Activated naive CD4-positive, alpha-beta T cell (primary cell): ENCODE measurements around the gene BIN2.
"Not testable (repeated sequence)": the region's sequence is repeated elsewhere in the genome, so short reads cannot be mapped to it uniquely, and the experiment has no call there.

ENCODE experiments used
- DNase-seq, 4 experiments: peaks; one replicate each; lab custom pipeline; 2025; lab: John Stamatoyannopoulos, UW

Gene BIN2

DNA sequence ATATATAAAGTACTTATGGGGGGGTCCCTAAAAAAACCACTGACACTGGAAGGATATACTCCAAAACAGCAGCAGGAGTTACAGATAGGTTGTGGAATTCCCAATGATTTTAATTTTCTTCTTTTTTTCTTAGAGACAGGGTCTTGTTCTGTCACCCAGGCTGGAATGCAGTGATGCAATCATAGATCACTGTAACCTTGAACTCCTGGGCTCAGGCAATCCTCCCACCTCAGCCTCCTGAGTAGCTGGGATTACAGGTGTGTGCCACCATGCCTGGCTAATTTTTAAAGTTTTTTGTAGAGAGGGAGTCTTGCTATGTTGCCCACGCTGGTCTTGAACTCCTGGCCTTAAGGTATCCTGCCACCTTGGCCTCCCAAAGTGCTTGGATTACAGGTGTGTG, 64.4 kb downstream of the BIN2 start:
- DNase-seq = not testable (repeated sequence)

DNA sequence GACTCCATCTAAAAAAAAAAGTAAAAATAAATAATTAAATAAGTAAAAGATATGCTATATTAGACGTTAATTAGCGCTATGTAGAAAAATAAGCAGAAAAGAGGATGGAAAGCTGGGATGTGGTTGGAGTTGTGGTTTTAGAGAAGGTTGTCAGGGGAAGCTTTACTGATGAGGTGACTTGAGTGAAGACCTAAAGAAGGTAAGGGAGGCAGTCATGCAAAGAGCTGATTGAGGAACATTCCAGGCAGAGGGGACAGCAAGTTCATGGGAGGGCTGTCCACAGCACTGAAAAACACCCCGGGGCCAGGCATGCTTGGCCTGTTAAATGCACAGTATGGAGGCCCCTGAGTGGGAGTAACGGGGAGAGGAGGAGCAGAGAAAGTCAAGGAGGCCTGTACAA, 69.4 kb downstream of the BIN2 start:
- DNase-seq = no peak

DNA sequence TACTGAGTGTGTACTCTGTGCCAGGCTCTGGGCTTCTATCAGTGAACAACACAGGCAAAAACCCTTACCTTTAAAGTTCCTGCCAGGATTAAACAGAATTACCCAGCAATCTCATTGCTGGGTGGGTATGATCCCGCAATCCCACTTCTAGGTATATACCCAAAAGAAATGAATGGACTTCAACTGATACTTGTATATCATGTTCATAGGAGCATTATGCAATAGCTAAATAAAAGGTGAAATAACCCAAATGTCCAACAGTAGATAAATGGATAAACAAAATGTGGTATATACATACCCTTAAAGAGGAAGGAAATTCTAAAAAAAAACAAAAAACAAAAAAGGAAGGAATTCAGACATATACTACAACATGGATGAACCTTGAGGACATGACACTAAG, 70.7 kb downstream of the BIN2 start:
- no peak for DNase-seq

DNA sequence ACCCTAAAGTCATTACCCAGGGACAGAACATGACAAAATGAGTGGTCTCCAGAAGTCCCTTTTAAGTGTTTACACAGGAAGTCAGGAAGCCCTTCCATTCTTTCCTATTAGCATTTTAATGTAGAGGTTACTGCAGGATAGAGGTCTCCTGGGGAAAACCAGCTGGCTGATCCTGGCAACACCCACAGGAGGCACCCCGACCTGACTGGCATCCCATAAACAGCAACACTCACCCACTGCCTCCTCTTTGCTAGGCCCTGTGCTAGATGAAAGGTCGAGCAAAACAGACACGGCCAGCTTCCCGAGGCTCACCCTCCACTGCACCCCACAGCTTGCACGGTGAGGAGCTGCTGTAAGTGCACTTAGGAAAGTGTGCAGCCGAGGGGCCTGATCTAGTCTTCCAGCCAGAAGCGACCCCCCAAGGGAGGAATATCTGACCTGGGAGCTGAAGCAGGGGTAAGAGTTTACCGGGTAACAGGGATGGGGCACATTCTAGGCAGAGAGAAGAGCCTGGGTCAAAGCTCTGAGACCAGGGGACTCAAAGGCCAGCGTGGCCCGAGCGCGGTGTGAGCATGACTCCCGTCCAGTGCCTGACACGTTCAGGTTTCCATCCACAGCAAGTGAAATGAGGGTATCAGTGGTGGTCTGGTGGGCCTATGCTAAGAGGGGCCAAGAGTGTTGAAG, 76.3 kb downstream of the BIN2 start:
- DNase-seq = no peak

DNA sequence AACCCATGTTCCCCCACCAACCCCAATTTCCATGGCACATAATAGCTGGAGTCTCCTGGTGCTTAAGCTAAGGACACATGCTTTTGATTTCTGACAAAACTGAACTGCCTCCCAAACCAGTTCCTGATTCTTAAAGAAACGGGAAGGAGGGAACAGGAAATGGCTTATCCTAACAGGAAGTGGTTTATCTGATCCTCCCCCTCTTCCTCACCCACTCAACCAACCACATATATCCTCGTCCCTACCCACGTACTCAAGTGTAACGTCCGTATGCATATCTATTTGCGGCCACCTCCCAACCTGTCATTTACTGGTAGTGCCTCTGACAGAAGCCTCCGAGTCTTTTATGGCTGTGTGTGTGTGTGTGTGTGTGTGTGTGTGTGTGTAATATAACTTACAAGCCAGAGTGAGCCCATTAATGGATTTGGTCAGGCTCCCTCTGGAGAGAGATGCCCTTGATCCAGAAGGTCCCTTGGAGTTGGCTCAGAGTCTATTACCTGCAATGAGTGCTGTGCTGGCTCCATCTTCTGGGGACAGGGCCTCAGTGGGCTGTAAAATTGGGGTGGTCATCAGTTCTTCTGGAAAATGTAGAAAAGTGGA, 77.6 kb downstream of the BIN2 start:
- no peak for DNase-seq

DNA sequence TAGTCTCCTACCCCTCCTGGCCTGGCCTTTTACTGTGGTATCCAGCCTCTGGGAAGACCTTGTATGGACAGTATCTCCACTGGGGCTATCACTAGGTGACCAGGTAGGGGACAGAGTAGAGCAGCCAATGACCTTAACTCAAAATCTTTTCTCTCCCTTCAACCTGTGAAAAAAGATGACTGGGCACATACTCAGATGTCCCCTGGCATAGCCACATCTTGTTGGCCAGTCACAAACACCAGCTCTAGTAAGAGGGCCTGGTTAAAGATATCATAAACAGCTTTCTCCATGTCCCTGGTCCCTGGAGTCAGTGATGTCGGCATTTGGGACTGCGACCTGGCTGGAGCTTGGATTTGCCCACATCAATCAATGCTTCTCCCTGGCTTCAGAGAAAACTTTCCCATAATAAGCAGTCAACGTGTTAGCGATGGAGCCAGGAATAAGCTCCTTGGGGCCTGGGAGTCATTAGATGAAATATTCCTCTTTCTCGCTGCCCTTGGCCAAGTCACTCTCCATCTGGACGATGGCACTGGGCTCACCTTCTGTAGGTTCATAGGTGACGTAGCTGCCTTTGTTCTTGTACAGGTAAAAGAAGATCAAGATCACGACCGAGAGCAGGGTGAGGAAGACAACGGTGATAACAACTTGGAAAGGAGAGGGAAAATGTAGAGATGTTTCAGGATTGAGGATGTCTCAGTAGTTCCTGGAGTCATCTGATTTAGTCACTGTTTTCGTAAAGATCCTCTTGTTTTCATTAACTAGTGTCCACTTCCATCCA, 78.3 kb downstream of the BIN2 start:
- no peak for DNase-seq

DNA sequence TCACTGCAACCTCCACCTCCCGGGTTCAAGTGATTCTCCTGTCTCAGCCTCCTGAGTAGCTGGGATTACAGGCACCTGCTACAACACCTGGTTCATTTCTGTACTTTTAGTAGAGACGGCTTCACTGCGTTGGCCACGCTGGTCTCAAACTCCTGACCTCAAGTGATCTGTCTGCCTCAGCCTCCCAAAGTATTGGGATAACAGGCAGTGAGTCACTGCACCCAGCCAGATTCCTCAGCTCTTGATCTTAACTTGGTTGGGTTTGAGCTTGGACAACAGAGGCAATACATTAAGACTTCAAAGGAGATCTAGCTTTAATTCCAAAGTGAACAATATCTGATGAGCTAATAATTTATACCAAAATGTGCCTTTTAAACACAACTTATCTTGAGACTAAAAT, 79.7 kb downstream of the BIN2 start:
- DNase-seq = no peak

DNA sequence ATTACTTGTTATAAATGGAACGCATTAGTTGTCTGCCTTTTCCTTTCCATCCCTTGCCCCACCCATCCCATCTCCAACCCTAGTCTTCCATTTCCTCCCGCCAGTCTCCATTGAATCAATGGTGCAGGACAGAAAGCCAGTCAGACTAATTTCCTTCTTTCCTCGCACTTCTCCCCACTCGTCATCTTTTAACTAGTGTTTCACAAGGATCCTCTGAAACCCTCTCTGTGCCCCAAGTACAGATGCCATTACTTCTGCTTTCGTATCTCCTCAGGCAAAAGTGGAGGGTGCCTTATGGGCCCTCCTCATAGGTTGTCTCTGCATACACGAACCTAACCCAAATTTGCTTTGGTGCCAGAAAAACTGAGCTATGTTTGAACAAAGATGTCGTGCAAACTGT, 81.1 kb downstream of the BIN2 start:
- DNase-seq = no peak

DNA sequence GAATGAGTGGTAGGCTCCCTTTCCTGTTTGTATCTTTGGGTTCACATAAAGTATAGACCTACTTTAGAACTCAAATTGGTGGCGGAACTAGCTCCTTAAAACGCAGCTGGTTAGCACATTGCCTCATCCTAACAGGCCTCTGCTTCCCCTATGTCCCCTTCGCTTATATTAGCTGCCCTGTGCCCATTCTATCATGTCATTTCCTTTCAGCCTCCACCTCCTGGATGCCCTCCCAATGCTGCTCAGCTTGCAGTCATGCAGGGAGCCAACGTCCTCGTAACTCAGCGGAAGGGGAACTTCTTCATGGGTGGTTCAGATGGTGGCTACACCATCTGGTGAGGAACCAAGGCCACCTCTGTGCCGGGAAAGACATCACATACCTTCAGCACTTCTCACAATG, 81.9 kb downstream of the BIN2 start:
- no peak for DNase-seq

DNA sequence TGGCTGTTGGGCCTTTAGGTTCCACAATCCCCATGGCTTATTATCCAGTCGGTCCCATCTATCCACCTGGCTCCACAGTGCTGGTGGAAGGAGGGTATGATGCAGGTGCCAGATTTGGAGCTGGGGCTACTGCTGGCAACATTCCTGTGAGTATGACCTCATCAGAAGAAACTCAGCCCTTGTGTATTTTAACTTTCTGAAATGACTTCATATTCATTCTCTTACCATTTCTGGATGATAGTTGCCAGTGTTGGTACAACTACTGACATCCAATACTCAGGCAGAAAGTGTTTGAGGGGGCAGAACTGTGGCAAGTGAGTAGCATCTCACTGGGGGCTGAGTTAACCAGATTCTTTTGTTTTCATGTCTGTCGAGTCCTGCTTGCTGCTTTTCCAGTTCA, 83.0 kb downstream of the BIN2 start:
- no peak for DNase-seq

DNA sequence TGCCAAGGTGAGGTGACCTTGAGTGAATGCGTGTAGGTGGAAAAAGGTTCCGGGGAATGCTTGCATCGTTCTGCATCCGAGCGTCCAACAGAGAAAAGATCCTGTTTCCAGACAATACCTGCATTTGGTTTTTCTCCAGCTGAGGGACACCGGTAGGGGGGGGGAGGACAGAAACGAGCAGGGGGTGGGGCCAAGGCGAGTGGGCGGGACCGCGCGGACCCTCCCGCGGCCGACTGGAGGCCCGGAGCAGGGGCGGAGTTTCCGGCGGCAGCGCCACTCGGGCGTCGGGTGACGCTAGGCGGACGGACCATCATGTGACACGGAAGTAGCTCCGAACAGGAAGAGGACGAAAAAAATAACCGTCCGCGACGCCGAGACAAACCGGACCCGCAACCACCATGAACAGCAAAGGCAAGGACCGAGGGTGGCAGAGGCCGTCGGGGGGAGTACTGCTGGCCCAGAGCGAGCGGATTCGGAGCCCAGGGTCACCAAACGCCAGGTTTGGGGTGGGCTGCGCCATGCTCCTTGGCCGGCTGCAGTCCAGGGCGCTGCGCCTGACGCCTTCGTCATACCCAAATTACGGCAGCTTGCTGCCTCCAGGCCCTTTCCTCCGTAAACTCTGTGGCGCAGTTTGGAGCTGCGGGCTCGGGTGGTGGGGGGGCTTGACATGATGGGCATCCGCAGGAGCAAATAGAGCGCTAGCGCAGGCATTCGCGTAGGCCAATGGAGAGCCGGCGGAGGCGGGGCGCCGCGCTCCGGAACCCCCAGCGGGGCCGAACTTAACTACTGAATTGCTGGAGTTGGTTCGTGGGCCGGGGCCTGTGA, 85.3 kb downstream of the BIN2 start, which contains the start of gene DAZAP2:
Gene DAZAP2 (plus strand): TSS at position 317 of the 825 bp plus-strand sequence. CDS start 82 bp downstream, at position 399.
- DNase-seq = peak; percentile 76 to 92 (median 85)

DNA sequence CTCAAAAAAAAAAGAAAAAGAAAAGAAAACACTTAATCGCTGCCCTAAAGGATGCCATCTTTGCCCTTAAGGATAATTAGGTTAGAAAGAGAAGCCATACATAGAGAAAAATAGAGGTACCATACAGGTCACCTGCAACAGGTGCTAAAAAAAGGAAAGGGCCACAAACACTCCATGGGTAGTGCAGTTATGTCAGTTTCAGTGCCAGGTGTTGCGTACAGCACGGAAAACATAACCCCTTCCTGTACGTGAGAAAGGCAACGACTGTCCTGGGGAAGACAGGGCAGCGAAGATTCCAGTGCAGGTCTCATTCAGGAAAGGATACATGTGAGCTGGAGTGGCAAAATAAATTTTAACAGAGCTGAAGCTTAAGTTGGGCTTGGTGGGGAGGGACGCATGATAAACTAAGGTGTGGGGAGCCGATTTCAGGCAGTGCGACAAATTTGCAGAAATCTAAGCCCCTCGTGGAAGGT, 85.9 kb downstream of the BIN2 start:
- no peak for DNase-seq

DNA sequence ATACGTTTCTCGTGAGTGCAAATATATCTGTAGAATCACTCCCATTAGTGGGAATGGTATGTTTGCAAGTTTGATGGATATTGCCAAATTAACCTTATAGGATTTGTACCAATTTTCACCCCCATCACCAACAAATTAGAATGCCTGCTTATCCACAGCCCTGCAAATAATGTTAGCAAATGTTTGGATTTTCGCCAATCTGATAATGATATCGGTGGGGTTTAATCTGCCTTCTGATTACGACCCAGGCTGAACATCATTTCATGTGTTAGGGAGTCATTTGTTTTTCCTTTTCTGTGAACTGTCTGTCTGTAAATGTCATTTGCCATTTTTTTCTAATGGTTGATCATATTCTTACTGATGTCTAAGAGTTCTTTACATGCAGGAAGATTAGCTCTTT, 89.4 kb downstream of the BIN2 start:
- no peak for DNase-seq

DNA sequence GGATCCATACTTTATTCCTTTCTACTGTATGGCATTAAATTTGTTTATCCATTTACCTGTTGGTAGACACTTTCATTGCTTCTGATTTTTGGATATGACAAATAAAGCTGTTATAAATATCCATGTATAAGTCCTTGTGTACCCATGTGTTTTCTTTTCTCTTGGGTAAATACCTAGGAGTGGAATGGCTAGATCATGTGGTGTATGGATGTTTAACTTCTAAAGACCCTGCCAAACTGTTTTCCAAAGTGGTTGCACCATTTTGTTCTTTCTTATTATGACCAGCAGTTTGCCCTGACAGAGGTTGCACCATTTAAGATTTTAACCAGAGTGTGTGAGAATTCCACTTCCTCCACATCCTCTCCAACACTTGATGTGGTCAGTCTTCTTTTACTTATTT, 91.3 kb downstream of the BIN2 start:
- DNase-seq = no peak
